Measurements from ENCODE around the gene ADAMTS9. TPM values are rescaled to one million over a fixed set of nuclear protein-coding genes. Genes with fewer than 3 reads are reported as not detected.

Gene ADAMTS9
- total and polyA plus RNA-seq, 12 donors, result 9.7 to 102 (median 18.6) TPM

- Histone ChIP-seq H3K27me3 (peaks cover 0 to 10% (median 0%) of the 10 kb centered on the region in 7 donors), H3K9me3 (no peaks in the 10 kb centered on the region), H3K4me1 (peaks cover 0 to 11% (median 0%) of the 10 kb centered on the region in 9 donors), H3K4me3 (no peak overlapping the region), H3K36me3 (no peaks in the 10 kb centered on the region), H3K27ac (no peak overlapping the region)
- 88 to 92% methylated on average over 5 of the region's 5 CpGs for WGBS, 2 donors
- DNase-seq (no peak), ATAC-seq (no peak)
- intact Hi-C loops (cut with DNase I), result no loop called here
- no peak for TF ChIP-seq CTCF (IDR thresholded peaks at IDR 0.05)
These were observed 217.4 kb downstream of the ADAMTS9 start for GRCh38 chr3:64470436-64470835.

- Histone ChIP-seq H3K36me3 (no peaks in the 10 kb centered on the region), H3K27me3 (peaks cover 0 to 4% (median 0%) of the 10 kb centered on the region in 7 donors), H3K4me1 (peaks cover 0 to 11% (median 2%) of the 10 kb centered on the region in 9 donors), H3K27ac (no peak overlapping the region), H3K4me3 (no peak overlapping the region), H3K9me3 (no peaks in the 10 kb centered on the region)
- no peak for DNase-seq
- TF ChIP-seq CTCF (IDR thresholded peaks at IDR 0.05), result no peak
- ATAC-seq, result peak in 7 of 8 donors; percentile 39 to 75 (median 63)
- intact Hi-C loops (cut with DNase I), result no loop called here
- WGBS, 2 donors, result 65 to 74% methylated on average over 5 of the region's 5 CpGs
These were observed 220.4 kb downstream of the ADAMTS9 start for GRCh38 chr3:64467255-64467944.
